Measurements from ENCODE around the gene RORC.

DNA sequence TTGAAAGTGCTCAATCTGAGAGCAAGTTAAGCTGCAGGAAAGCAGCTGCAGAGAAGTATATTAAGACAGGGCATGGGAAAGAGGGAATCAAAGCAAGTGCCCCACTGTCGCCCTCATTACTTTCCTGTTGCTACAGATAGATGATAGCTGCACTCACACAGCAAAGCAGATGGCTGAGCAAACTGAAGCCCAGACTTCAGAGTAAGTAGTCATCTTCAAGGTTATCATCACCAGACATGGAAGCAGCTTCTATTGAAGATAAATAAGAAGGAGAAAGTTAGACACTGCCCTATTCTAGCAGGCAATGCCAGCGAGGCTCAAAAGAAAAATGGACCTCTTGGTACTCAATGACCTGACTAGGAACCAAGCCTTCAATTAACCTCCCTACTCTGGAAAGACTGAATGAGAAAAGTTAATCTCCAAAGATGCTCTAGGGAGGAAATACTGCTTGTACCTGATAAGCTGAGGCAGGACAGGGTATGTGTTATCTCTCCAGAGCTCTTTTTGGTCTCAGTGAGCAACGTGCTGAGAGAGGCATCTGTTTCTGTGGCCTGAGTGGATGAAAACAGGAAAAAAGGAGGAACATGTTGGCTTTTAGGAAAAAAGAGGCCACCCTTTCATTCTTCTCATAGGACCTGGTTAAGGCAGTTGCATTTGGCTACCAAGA lies 57.2 kb downstream of the RORC start:
- TF ChIP-seq, protein P1, sequence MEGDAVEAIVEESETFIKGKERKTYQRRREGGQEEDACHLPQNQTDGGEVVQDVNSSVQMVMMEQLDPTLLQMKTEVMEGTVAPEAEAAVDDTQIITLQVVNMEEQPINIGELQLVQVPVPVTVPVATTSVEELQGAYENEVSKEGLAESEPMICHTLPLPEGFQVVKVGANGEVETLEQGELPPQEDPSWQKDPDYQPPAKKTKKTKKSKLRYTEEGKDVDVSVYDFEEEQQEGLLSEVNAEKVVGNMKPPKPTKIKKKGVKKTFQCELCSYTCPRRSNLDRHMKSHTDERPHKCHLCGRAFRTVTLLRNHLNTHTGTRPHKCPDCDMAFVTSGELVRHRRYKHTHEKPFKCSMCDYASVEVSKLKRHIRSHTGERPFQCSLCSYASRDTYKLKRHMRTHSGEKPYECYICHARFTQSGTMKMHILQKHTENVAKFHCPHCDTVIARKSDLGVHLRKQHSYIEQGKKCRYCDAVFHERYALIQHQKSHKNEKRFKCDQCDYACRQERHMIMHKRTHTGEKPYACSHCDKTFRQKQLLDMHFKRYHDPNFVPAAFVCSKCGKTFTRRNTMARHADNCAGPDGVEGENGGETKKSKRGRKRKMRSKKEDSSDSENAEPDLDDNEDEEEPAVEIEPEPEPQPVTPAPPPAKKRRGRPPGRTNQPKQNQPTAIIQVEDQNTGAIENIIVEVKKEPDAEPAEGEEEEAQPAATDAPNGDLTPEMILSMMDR (conservative IDR thresholded peaks at IDR 0.05 in 1 of 2, IDR thresholded peaks at IDR 0.05 in 1 of 2; ENCODE audit: extremely low read depth in 1 of 2, insufficient read depth in 1 of 2, low read depth in 1 of 2, low read length in 2 of 2): no peak
- TF ChIP-seq EZH2 (IDR thresholded peaks at IDR 0.05; ENCODE audit: borderline replicate concordance, low read length): no peak
